ENCODE measurements around the gene XRN1. TPM values are rescaled to one million over a fixed set of nuclear protein-coding genes. Genes with fewer than 3 reads are reported as not detected.

Gene XRN1
- total RNA-seq, 1 donor from 2014 or later, result 27.0 TPM

GRCh38 chr3:142481196-142481595, 33.4 kb upstream of the XRN1 start:
- Mint-ChIP-seq H3K36me3 (ENCODE audit: low read depth) (peaks cover 49% of the 10 kb centered on the region), H3K4me1 (ENCODE audit: low read depth) (no peaks in the 10 kb centered on the region), H3K27me3 (ENCODE audit: low read depth) (no peaks in the 10 kb centered on the region), H3K27ac (ENCODE audit: unreplicated experiment) (no peak overlapping the region), H3K4me3 (ENCODE audit: unreplicated experiment) (no peak overlapping the region), H3K9me3 (ENCODE audit: low read depth) (peaks cover 24% of the 10 kb centered on the region)
- TF ChIP-seq CTCF (IDR thresholded peaks at IDR 0.05), result no peak
- no peak for DNase-seq (ENCODE audit: low spot score)

- H3K27me3 Mint-ChIP-seq (ENCODE audit: low read depth), result no peaks in the 10 kb centered on the region
- TF ChIP-seq CTCF (IDR thresholded peaks at IDR 0.05), result no peak
- H3K4me1 Mint-ChIP-seq (ENCODE audit: low read depth), result no peaks in the 10 kb centered on the region
- no peak overlapping the region for H3K27ac Mint-ChIP-seq (ENCODE audit: unreplicated experiment)
- H3K36me3 Mint-ChIP-seq (ENCODE audit: low read depth), result peaks cover 5% of the 10 kb centered on the region
- H3K9me3 Mint-ChIP-seq (ENCODE audit: low read depth), result peaks cover 10% of the 10 kb centered on the region
- H3K4me3 Mint-ChIP-seq (ENCODE audit: unreplicated experiment), result no peak overlapping the region
- no peak for DNase-seq (ENCODE audit: low spot score)
These were observed 23.0 kb upstream of the XRN1 start for GRCh38 chr3:142470826-142471225.

- DNase-seq (ENCODE audit: low spot score), result no peak
- Mint-ChIP-seq H3K27me3 (ENCODE audit: low read depth) (no peaks in the 10 kb centered on the region), H3K4me1 (ENCODE audit: low read depth) (no peaks in the 10 kb centered on the region), H3K36me3 (ENCODE audit: low read depth) (peaks cover 6% of the 10 kb centered on the region), H3K27ac (ENCODE audit: unreplicated experiment) (no peak overlapping the region), H3K4me3 (ENCODE audit: unreplicated experiment) (no peak overlapping the region), H3K9me3 (ENCODE audit: low read depth) (peaks cover 7% of the 10 kb centered on the region)
- no peak for TF ChIP-seq CTCF (IDR thresholded peaks at IDR 0.05)
These were observed 20.6 kb upstream of the XRN1 start for GRCh38 chr3:142468456-142468855.

- DNase-seq (ENCODE audit: low spot score), result no peak
- Mint-ChIP-seq H3K27ac (ENCODE audit: unreplicated experiment) (no peak overlapping the region), H3K9me3 (ENCODE audit: low read depth) (peaks cover under 1% of the 10 kb centered on the region), H3K4me3 (ENCODE audit: unreplicated experiment) (no peak overlapping the region), H3K4me1 (ENCODE audit: low read depth) (no peaks in the 10 kb centered on the region), H3K36me3 (ENCODE audit: low read depth) (peaks cover 3% of the 10 kb centered on the region), H3K27me3 (ENCODE audit: low read depth) (no peaks in the 10 kb centered on the region)
- TF ChIP-seq CTCF (IDR thresholded peaks at IDR 0.05), result no peak
These were observed 19.9 kb upstream of the XRN1 start for GRCh38 chr3:142467768-142468167.

- no peak overlapping the region for H3K4me3 Mint-ChIP-seq (ENCODE audit: unreplicated experiment)
- H3K36me3 Mint-ChIP-seq (ENCODE audit: low read depth), result peaks cover 14% of the 10 kb centered on the region
- H3K9me3 Mint-ChIP-seq (ENCODE audit: low read depth), result no peaks in the 10 kb centered on the region
- TF ChIP-seq CTCF (IDR thresholded peaks at IDR 0.05), result no peak
- peaks cover 8% of the 10 kb centered on the region for H3K4me1 Mint-ChIP-seq (ENCODE audit: low read depth)
- H3K27me3 Mint-ChIP-seq (ENCODE audit: low read depth), result no peaks in the 10 kb centered on the region
- DNase-seq (ENCODE audit: low spot score), result no peak
- no peak overlapping the region for H3K27ac Mint-ChIP-seq (ENCODE audit: unreplicated experiment)
These were observed 12.9 kb upstream of the XRN1 start for GRCh38 chr3:142460689-142461088.
